ENCODE measurements around the gene OLFML1. TPM values are rescaled to one million over a fixed set of nuclear protein-coding genes. Genes with fewer than 3 reads are reported as not detected.

The OLFML1 gene
- polyA plus RNA-seq (ENCODE audit: insufficient read length) = 40.9 TPM

GRCh38 chr11:7485186-7486097, at the start of gene OLFML1:
Gene OLFML1, plus strand, starts transcription at chr11:7485506. Its CDS starts 370 bp downstream, at chr11:7485876.
- peak; percentile 86 for DNase-seq

DNA sequence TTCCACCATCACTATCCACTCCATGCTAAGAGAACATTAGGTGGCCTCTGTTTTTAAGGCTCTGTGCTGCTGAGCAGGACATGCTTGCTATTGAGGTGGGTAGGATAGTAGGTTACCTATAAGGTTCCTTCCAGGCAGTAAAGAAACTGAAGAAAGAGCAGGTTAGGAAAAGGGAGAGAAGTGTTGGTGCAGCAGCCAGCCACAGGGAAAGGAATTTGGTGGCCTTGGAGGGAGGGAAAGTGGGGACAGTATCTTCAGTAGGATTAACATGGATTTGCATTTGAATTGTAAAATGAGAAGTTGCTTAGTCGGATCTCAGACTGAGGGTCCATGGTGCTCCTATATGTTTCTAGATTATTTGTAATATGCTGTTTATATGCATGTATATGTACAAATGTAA, 49.2 kb upstream of the OLFML1 start:
- no peak for DNase-seq

- no peak for DNase-seq
Observed at GRCh38 chr11:7436657-7437056, 48.6 kb upstream of the OLFML1 start.

DNA sequence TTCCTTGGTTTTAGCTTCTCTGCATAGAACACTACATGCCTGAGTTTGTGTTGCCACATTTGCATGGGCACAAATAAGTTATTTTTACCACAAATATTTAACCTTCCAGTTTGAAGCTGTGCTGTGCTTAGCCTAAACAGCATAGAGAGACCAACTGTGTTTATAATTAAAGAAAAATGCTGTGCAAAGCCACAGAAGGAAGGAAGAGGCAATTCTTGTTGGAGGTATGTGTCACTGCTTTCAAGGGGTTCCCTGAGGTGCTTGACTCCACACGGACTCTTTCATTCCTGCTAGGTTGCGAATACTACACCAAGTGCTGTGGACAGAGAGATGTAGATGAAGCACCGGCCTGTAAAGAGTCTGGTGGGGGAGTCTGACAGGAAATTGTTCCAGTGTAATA, 47.6 kb upstream of the OLFML1 start:
- DNase-seq = no peak

GRCh38 chr11:7439746-7440320, 45.5 kb upstream of the OLFML1 start:
- no peak for DNase-seq

DNA sequence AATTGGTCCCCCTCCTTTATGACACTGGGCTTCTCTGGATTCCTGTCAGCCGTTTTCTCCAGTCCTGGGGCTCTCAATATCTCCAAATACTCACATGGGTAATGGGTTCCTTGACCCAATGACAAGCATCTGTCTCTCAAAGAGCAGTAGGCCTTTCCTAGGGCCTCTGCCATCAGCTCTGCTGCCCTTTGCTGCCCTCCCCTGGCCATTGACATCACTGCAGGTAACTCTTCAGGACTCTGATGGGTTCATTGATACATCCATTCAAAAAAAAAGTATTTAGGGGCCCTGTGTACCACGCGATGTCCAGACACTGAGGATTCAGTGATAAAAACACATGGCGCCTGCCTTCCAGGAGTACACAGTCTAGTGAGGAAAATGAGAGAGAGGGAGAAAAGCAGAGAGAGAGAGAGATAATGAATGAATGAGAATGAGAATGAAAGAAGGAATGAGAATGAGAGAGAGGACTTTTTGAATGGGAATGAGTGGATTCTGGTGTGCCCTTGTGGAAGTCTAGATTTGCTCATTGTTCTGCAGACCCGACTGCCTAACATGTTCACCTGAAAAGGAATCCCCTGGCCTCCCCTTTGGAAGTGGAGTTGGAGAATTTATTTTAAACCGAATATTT, 42.6 kb upstream of the OLFML1 start:
- DNase-seq = peak; percentile 59

DNA sequence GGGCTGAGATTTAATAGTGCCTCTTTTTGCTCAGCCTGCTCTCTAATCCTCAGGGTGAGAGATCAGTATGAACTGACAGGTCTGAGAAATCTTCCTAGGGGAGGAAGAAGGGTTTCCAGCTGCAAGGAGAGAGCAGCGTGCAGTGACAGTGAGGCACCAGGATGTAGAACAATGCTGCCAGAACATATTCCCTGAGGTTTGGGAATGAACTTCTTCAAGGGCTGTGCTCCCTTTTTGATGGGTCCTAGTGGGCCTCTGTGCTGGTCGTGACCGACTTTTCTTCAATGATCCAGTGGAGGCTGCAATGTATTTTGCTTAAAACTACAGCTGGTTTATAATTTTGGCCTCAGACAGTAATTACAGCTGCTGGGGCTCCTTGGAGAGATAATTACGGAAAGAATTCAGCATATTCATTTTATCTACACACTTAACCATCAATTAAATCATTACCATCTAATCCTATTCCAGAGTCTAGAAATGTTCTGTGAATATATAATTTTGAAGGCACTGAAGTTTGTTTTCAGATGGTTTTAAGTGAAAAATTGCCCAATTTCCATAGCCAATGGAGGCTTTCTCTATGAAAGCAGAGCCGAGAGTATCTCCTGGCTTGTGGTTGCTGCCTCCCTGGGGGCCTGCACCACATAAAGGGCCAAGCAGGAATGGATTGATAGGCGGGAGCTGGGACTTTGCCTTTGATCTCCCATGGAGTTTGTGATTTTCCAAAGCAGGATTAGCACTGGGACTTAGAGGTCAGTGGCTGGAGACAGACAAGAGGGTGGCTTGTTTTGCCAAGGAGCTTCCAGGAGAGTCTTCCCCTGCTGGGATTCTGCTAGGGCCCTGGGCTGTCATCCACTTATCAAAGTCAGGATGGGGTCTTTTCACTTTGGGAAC, 41.0 kb upstream of the OLFML1 start:
- no peak for DNase-seq

- DNase-seq = no peak
Observed at GRCh38 chr11:7445564-7445963, 39.7 kb upstream of the OLFML1 start.

GRCh38 chr11:7448201-7448600, 37.1 kb upstream of the OLFML1 start:
- DNase-seq = no peak

- DNase-seq = no peak
Observed at GRCh38 chr11:7449211-7449840, 36.0 kb upstream of the OLFML1 start.

GRCh38 chr11:7449841-7450214, 35.5 kb upstream of the OLFML1 start:
- no peak for DNase-seq

DNA sequence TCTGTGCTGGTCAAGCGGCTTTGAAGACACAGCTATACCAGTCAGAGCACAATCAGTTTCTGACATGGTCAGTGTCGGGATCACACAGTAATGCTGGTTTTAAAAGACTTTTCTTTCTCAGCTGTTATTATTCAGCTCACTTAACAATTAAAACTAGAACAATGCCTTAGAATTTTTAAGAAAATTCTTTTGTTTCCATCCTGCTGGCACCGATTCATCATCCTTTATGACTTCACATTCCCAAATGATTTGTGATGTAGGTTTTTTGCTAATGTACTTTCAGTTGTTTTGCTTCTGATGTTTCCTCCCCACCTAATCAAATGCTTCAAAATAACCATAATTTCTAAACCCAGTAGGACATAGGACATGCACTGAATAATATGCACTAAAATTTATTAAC, 34.5 kb upstream of the OLFML1 start:
- DNase-seq = no peak

GRCh38 chr11:7451520-7451919, 33.8 kb upstream of the OLFML1 start:
- DNase-seq = no peak

GRCh38 chr11:7451952-7452494, 33.3 kb upstream of the OLFML1 start:
- no peak for DNase-seq

- no peak for DNase-seq
Observed at GRCh38 chr11:7454854-7455253, 30.5 kb upstream of the OLFML1 start.

- no peak for DNase-seq
Observed at GRCh38 chr11:7457211-7457610, 28.1 kb upstream of the OLFML1 start.

DNA sequence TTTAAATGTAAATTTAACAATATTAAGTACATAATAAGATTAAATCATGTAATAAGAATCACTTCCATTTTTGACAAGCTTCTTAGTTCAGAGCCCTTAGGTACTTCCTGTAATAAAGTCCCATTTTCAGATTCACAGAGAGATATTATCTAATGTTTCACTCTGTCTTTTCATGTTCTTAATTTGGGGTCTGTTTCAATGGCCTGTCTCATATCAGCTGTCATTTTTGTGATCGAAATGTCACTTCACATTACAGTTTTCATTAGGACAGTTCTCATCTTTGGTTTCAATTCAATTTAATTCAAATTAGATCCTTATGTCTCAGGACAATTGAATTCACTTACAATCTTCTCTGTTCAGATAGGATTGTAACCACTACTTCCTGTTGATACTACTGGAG, 22.6 kb upstream of the OLFML1 start:
- DNase-seq = no peak

DNA sequence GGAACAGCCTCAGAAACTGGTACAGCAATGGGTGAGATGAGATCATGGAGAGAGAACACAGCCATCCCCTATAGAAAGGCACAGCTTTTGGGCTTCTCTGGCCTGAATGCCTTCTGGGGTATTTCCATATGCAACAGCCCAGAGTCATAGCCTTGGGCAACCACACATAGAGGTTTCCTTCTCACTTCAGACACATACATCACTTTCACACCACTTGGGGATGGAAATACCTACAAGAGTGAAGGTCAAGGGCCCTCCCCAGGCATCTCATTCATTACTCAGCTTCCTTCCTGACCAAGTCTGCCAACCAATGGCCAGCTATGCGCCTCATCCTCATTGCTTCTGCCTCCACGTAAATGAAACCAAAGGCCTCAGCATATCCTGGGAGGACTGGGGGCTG, 17.7 kb upstream of the OLFML1 start:
- DNase-seq = no peak

DNA sequence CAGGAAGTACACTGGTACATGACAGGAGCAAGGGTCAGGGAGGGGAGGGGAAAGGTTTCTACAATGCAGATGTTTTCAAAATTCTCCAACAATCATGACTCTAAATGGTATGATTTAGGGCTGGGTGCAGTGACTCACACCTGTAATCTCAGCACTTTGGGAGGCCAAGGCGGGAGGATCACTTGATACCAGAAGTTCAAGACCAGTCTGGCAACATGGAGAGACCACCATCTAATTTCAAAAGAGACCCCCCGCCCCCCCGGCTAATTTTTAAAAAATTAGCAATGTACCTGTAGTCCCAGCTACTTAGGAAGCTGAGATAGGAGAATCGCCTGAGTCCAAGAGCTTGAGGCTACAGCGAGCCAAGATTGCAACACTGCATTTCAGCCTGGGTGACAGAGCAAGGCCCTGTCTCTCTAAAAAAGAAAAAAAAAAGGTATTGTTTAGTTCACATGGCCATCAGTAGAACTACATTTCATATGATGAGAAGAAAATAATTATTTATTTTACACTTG, 15.9 kb upstream of the OLFML1 start:
- DNase-seq = no peak

DNA sequence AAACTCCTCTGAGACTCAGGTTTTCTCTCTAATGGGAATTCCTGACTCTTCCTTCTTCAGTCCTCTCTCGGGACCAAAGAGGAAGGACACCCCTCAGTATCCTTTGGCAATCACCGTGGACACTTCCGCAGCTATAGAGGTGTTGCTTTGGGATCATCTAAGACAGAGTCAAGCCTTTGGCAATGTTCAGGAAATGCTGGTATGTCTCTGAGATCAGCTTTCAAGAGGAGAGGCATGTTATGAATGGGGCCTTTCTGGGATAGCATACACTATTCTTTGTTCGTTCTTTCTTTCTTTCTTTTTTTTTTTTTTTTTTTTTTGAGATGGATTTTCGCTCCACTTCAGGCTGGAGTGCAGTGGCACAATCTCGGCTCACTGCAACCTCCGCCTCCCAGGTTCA, 14.2 kb upstream of the OLFML1 start:
- DNase-seq = no peak

- no peak for DNase-seq
Observed at GRCh38 chr11:7473717-7474116, 11.6 kb upstream of the OLFML1 start.

GRCh38 chr11:7480113-7480512, 5.2 kb upstream of the OLFML1 start:
- peak; percentile 24 for DNase-seq

Measured in hindlimb muscle (tissue), 1 donor.